Measurements from ENCODE around the gene FAHD1. TPM values are rescaled to one million over a fixed set of nuclear protein-coding genes. Genes with fewer than 3 reads are reported as not detected.
A peak's percentile ranks its signal among the peaks of the same experiment; 100 is the strongest.

The FAHD1 gene
- total and polyA plus RNA-seq, 9 of the 15 experiments (the other 6 are each of a cell fraction or from before 2014, with no cell fraction given): 2.2 to 20.9 (median 10.7) TPM

GRCh38 chr16:1871974-1872635 lies 45.1 kb downstream of the FAHD1 start, which contains the start of gene MEIOB (continued):
- peak; percentile 73; the same call in 1 of the 2 replicates for TF ChIP-seq HMGXB4 (CRISPR knock-in tag; IDR thresholded peaks at IDR 0.05)
- TF ChIP-seq JUN (IDR thresholded peaks at IDR 0.05; ENCODE audit: borderline replicate concordance, low read depth, low read length): 0 out of 2 replicates have a peak, but pooled peaks have one; percentile 11
- 0 out of 2 replicates have a peak, but pooled peaks have one; percentile 46 for TF ChIP-seq JUN (CRISPR knock-in tag; IDR thresholded peaks at IDR 0.05; ENCODE audit: borderline replicate concordance)
- TF ChIP-seq EP400 (IDR thresholded peaks at IDR 0.05): peak; percentile 66; the same call in 1 of the 2 replicates
- TF ChIP-seq CBX8 (IDR thresholded peaks at IDR 0.05; ENCODE audit: borderline replicate concordance, extremely low read depth, low read depth, low read length, poor library complexity, severe bottlenecking): no peak
- TF ChIP-seq ZNF780A (CRISPR knock-in tag; IDR thresholded peaks at IDR 0.05): no peak
- TF ChIP-seq NCOA1 (IDR thresholded peaks at IDR 0.05; ENCODE audit: low read depth): peak; percentile 20; the same call in 1 of the 2 replicates
- TF ChIP-seq ID3 (CRISPR knock-in tag; IDR thresholded peaks at IDR 0.05): no peak
- TF ChIP-seq ID3 (tag; IDR thresholded peaks at IDR 0.05): no peak
- no peak for TF ChIP-seq USF1 (CRISPR knock-in tag; IDR thresholded peaks at IDR 0.05)
- no peak for TF ChIP-seq SAP30 (IDR thresholded peaks at IDR 0.05; ENCODE audit: borderline replicate concordance, insufficient read depth, low read depth, low read length, poor library complexity, severe bottlenecking)
- peak; percentile 55 for TF ChIP-seq RBBP5 (IDR thresholded peaks at IDR 0.05; ENCODE audit: borderline replicate concordance, insufficient read depth, low read length, poor library complexity, severe bottlenecking)
- TF ChIP-seq SIN3B (IDR thresholded peaks at IDR 0.05; ENCODE audit: low read depth): peak; percentile 57; the same call in 1 of the 2 replicates
- no peak for TF ChIP-seq HNRNPUL1 (IDR thresholded peaks at IDR 0.05; ENCODE audit: low read length)
- peak; percentile 80 for TF ChIP-seq SUPT5H (IDR thresholded peaks at IDR 0.05)
- TF ChIP-seq POLR2A (conservative IDR thresholded peaks at IDR 0.05): peak; percentile 84
- no peak for TF ChIP-seq ZNF184 (CRISPR knock-in tag; IDR thresholded peaks at IDR 0.05)
- TF ChIP-seq GMEB1 (CRISPR knock-in tag; IDR thresholded peaks at IDR 0.05): 0 out of 2 replicates have a peak, but pooled peaks have one; percentile 31
- no peak for TF ChIP-seq PCBP2 (IDR thresholded peaks at IDR 0.05; ENCODE audit: low read depth, low read length, poor library complexity, severe bottlenecking)
- TF ChIP-seq PKNOX1 (IDR thresholded peaks at IDR 0.05): peak; percentile 23; the same call in 1 of the 2 replicates
- TF ChIP-seq ZNF584 (CRISPR knock-in tag; IDR thresholded peaks at IDR 0.05; ENCODE audit: low read depth): no peak
- no peak for TF ChIP-seq BCL6 (CRISPR knock-in tag; IDR thresholded peaks at IDR 0.05)
- TF ChIP-seq ZNF77 (CRISPR knock-in tag; IDR thresholded peaks at IDR 0.05): no peak

Measured in K562 (cell line).